Transverse colon (tissue), 4 donors: Measurements from ENCODE around the gene C15orf62.

Experiments
- POLR2A ChIP-seq: fragments of 450-650 bp; IDR thresholded peaks from one replicate; pipeline ENCODE4 v1.6.1; 2016; ENCODE audit warnings: antibody characterized with exemption, mild to moderate bottlenecking, moderate library complexity
- POLR2AphosphoS5 ChIP-seq, 3 donors: sonication (generic); formaldehyde crosslinking; IDR thresholded peaks; one replicate each; pipeline ENCODE4 v1.6.1; 2016; ENCODE audit warnings: antibody characterized with exemption in 3 of 3
- TF ChIP-seq, protein P1 (sequence below), 5 experiments: fragments of 200-600 bp in 3 of 5; fragments of 450-650 bp in 2 of 5; sonication (generic) in 3 of 5; IDR thresholded peaks; 1 replicate in 2 of 5; 2 replicates in 3 of 5; pipeline ENCODE4 v1.5.1; 2016 to 2017; ENCODE audit warnings: antibody characterized with exemption in 5 of 5, inconsistent platforms in 3 of 5, mild to moderate bottlenecking in 2 of 5, moderate library complexity in 1 of 5

DNA sequence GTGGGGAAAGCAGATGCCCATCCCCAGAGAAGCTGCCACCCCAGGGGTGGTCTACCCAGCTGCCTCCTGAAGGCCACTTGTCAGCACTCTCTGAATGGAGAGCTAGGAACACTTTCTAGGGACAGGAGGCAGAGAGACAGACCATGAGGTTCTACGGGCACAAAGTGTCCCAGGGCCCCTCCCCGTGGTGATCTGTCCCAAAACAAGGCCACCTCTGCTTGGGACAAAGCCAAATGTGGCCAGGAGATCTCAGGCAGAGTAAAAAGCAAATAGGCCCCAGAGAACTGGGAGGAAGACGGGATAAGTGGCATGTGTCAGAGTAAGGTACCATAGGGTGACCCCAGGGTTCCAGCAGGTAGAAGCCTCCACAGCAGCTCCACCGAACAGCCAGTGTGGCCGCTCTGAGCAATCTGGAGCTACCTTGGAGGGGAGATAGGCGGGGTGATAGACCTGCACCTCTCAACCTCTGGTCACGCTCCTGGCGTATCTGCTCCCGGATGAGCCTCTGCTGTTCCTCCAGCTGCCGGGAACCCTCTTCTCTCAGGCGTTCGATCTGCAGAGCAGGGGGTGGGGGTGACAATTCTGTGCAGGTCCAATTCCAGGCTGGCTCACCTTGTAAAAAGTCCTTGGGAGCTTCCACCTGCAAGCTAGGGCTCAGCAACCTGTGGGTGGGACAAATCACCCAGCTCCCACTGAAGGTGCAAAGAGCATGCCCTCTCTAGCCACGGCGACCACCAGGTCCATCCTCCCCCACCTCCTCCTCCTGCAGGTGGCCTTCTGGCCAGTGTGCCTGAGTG lies 6.2 kb downstream of the C15orf62 start:
- TF ChIP-seq, protein P1, sequence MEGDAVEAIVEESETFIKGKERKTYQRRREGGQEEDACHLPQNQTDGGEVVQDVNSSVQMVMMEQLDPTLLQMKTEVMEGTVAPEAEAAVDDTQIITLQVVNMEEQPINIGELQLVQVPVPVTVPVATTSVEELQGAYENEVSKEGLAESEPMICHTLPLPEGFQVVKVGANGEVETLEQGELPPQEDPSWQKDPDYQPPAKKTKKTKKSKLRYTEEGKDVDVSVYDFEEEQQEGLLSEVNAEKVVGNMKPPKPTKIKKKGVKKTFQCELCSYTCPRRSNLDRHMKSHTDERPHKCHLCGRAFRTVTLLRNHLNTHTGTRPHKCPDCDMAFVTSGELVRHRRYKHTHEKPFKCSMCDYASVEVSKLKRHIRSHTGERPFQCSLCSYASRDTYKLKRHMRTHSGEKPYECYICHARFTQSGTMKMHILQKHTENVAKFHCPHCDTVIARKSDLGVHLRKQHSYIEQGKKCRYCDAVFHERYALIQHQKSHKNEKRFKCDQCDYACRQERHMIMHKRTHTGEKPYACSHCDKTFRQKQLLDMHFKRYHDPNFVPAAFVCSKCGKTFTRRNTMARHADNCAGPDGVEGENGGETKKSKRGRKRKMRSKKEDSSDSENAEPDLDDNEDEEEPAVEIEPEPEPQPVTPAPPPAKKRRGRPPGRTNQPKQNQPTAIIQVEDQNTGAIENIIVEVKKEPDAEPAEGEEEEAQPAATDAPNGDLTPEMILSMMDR (IDR thresholded peaks at IDR 0.05): no peak
- no peak for TF ChIP-seq POLR2A
- TF ChIP-seq POLR2AphosphoS5 (IDR thresholded peaks at IDR 0.05): no peak
